Stimulated activated naive CD8-positive, alpha-beta T cell treated with anti-CD3 and anti-CD28 coated beads, Interleukin-15, amount 100 ng/mL, for 72 hours (primary cell): ENCODE measurements around the gene RBP2.
A peak's percentile ranks its signal among the peaks of the same experiment; 100 is the strongest.
"Not testable (repeated sequence)": the region's sequence is repeated elsewhere in the genome, so short reads cannot be mapped to it uniquely, and the experiment has no call there.

ENCODE experiments used
- ATAC-seq: fragments of 150-1000 bp; cut with Tn5 transposase; 2 replicates; pipeline ENCODE4 v1.10.0; 2021; ENCODE audit warnings: mild to moderate bottlenecking, moderate library complexity
- DNase-seq, 2 donors: peaks; one replicate each; pipeline ENCODE4 v3.0.0; 2021 to 2022
- H3K27ac Mint-ChIP-seq, 2 donors: one replicate each; pipeline ENCODE4 v1.8.0; 2022; ENCODE audit warnings: mild to moderate bottlenecking in 2 of 2, mixed read lengths in 2 of 2, moderate library complexity in 2 of 2
- H3K27me3 Mint-ChIP-seq: one replicate; pipeline ENCODE4 v1.8.0; 2022; ENCODE audit warnings: mixed read lengths
- H3K4me1 Mint-ChIP-seq: one replicate; pipeline ENCODE4 v1.8.0; 2022; ENCODE audit warnings: mild to moderate bottlenecking, mixed read lengths
- H3K4me3 Mint-ChIP-seq, 2 donors: one replicate each; pipeline ENCODE4 v1.8.0; 2022; ENCODE audit warnings: mild to moderate bottlenecking in 2 of 2, mixed read lengths in 2 of 2, moderate library complexity in 1 of 2
- H3K9me3 Mint-ChIP-seq, 2 donors: one replicate each; pipeline ENCODE4 v1.8.0; 2022; ENCODE audit warnings: mixed read lengths in 2 of 2

RBP2 gene

DNA sequence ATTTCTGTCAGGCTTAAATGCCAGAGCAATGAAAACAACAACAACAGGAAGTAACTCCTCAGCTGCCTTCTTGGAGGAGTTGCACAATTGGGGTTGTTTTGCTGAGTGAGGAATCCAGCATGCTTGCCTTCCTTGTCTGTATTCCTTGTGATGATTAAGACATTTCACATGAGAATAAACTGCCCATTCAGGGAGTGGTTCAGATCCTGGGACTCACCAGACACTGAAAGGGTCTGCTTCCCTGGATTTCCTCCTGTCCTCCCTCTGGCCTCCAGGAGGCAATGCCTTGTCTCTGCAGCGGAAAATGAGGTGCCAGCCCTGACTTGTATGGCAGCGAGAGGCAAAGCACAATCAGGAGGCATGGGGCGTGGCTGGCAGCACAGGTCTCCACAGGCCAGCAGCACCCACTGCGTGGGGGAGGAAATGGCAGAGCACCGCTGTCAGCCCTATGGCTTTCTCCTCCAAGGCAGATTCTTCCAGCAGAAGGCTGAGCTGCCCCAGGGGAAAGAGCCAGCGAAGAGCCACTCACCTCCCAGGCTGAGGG is 41.5 kb downstream of the RBP2 start:
- Mint-ChIP-seq H3K4me3 (no peak overlapping the region), H3K9me3 (no peaks in the 10 kb centered on the region), H3K27ac (no peak overlapping the region), H3K27me3 (no peaks in the 10 kb centered on the region), H3K4me1 (no peaks in the 10 kb centered on the region)
- ATAC-seq (no peak), DNase-seq (no peak)

- no peaks in the 10 kb centered on the region for H3K27me3 Mint-ChIP-seq
- H3K9me3 Mint-ChIP-seq = no peaks in the 10 kb centered on the region
- DNase-seq = no peak
- H3K27ac Mint-ChIP-seq = no peak overlapping the region
- ATAC-seq = no peak
- no peak overlapping the region for H3K4me3 Mint-ChIP-seq
- H3K4me1 Mint-ChIP-seq = no peaks in the 10 kb centered on the region
Observed at GRCh38 chr3:139434228-139434627, 42.1 kb downstream of the RBP2 start.

DNA sequence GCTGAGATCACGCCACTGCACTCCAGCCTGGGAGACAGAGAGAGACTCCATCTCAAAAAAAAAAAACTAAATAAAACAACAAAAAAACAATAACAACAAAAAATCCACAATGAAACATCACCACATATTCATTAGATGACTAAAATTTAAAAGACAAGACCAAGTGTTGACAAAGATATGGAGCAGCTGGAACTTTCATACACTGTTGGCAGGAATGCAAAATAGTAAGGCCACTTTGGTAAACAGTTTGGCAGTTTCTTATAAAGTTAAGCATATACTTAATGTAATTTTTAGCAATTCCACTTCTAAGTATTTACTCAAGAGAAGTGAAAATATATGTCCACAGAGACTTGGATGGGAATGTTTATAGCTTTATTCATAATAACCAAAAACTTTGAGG is 43.2 kb downstream of the RBP2 start:
- Mint-ChIP-seq H3K27me3 (no peaks in the 10 kb centered on the region), H3K9me3 (no peaks in the 10 kb centered on the region), H3K4me3 (no peak overlapping the region), H3K27ac (no peak overlapping the region), H3K4me1 (no peaks in the 10 kb centered on the region)
- no peak for ATAC-seq
- DNase-seq = no peak

DNA sequence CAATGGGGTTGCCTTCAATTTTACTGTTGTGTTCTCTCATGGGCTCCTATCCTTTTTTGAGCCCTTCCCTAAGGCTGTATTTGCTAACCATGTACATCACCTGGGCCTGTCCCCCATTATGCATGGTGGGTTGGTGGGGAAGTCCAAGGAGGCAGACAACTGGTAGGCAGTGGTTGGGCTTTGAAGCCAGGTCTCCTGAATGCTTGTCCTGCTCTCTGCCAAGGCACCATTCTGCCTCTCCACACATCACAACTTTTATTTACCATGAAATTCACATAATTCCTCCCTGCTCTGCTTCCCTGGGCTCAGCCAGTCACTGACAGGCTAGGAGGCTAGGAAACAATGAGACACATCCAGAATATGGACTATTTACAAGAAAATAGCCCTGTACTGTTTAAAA is 45.8 kb downstream of the RBP2 start:
- Mint-ChIP-seq H3K27ac (no peak overlapping the region), H3K27me3 (no peaks in the 10 kb centered on the region), H3K4me1 (no peaks in the 10 kb centered on the region), H3K4me3 (no peak overlapping the region), H3K9me3 (no peaks in the 10 kb centered on the region)
- no peak for DNase-seq
- no peak for ATAC-seq

- DNase-seq = peak in 1 of 2 donors; percentile 9
Observed at GRCh38 chr3:139427283-139428060, 48.8 kb downstream of the RBP2 start.

DNA sequence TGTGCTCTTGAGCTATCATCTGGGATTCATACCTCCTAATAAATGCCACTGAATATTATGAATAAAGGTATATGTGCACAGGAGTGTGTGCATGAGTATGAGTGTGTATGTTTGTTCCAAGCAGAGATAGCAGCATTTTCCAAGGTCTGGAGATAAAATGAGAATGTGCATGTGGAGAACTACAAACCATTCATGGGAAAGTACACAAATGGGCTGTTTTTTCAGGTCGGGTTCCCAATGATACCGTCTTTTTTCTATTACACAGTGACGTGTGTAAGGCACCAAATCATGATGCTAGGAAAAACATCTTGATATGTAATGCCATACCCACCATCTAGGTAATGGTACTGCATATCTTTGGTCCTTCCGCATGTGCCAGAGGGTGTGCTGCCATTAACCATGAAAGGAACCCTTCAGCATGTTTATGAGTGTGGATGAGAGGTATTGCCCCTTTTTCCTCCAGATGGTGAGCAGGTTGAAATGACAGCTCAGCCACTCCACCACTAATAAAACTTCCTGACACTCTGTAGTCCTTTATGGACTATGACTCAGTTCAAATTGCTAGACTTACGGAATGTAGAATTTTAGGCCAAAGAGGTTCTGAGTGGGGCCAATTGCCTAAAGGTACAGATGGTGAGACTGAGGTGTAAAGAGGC is 50.4 kb downstream of the RBP2 start:
- H3K4me1 Mint-ChIP-seq = no peaks in the 10 kb centered on the region
- DNase-seq = no peak

More at GRCh38 chr3:139427283-139428060, 48.8 kb downstream of the RBP2 start:
- ATAC-seq = peak; percentile 79
- Mint-ChIP-seq H3K27ac (no peak overlapping the region), H3K9me3 (no peaks in the 10 kb centered on the region), H3K27me3 (no peaks in the 10 kb centered on the region), H3K4me1 (no peaks in the 10 kb centered on the region), H3K4me3 (no peak overlapping the region)

DNA sequence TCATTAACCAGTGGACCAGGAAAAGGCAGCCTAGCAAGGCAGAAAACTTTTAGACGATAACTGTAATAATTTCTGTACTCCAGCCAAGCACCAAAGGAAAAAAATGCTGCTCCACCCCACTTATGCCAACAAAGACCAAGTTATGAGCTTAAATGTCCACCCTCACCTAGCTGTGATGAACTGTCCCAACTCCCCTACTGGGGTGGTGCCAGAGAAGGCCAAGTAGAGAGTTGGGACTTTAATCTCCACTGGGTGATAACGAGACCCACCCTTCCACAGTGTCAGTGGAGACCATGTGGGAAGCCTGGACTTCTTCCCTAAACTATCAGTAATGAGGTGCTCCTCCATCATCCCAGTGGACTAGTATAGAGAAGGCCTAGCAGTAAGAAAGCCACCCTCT is 53.1 kb downstream of the RBP2 start:
- Mint-ChIP-seq H3K4me1 (no peaks in the 10 kb centered on the region), H3K27me3 (no peaks in the 10 kb centered on the region), H3K4me3 (no peak overlapping the region), H3K27ac (no peak overlapping the region), H3K9me3 (peaks cover 0 to 7% of the 10 kb centered on the region in 2 donors)
- ATAC-seq (no peak), DNase-seq (no peak)

More for the DNA sequence above, 50.4 kb downstream of the RBP2 start:
- no peak for ATAC-seq
- Mint-ChIP-seq H3K27me3 (no peaks in the 10 kb centered on the region), H3K4me3 (no peak overlapping the region), H3K27ac (no peak overlapping the region), H3K9me3 (no peaks in the 10 kb centered on the region)

DNA sequence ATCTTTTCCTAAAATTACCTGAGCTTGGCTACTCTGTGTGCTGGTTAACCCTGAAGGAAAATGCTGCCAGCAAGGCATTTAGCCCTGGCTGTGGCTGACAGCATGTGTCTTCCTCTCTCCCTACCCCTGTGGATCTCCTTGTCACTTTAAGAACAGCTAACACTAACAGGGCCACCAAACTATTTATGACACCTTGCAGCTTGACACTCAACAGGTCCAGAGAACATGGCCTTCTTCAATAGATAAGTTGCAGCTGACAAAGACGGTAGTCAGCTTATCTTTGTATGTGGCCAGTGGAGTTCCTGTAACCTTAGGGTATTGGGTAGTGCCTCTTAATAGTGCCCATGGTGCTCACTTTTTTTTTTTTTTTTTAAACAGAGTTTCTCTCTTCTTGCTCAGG is 54.9 kb downstream of the RBP2 start:
- Mint-ChIP-seq H3K27ac (no peak overlapping the region), H3K4me1 (no peaks in the 10 kb centered on the region), H3K4me3 (no peak overlapping the region), H3K27me3 (no peaks in the 10 kb centered on the region), H3K9me3 (peaks cover 4 to 17% of the 10 kb centered on the region in 2 donors)
- no peak for DNase-seq
- ATAC-seq = no peak

DNA sequence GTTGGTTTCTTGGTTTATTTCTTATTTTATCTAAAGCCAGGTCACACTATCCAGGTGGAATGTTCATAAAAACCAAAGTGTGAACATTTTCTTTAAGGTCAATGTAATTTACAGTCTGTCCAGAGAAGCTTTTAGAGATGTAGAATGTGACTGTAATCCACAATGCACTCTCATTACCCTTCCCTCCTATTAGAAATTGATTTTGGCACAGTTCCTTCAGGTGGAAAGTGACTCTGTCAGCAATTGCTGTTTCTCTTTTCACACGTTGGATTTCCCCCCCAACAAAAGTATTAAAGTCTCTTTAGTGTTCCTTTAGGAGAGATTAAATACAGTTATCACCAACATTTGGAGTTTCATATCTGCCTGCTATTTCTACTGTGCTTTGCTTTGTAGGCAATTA is 55.3 kb downstream of the RBP2 start:
- Mint-ChIP-seq H3K4me1 (no peaks in the 10 kb centered on the region), H3K27ac (no peak overlapping the region), H3K9me3 (peaks cover 7 to 17% of the 10 kb centered on the region in 2 donors), H3K4me3 (no peak overlapping the region), H3K27me3 (no peaks in the 10 kb centered on the region)
- DNase-seq (no peak), ATAC-seq (no peak)

DNA sequence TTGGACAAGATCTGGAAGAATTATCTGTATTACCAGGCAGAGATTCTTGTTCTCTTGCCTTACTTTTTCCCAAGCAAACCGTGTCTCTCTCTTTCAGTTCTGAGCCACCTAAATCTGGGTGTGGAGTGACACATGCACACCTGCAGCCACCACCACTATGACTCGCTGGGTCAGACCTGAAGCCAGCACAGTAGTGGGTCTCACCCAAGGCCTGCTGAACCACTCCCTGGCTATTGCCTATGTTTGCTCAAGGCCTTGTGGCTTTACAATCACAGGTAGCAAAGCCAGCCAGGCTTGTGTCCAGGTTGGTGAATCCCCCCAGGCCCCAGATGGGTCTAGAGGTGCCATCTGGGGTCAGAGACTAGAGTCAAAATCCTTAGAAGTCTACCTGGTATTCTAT is 58.2 kb downstream of the RBP2 start:
- Mint-ChIP-seq H3K27ac (no peak overlapping the region), H3K4me3 (no peak overlapping the region), H3K27me3 (no peaks in the 10 kb centered on the region), H3K4me1 (no peaks in the 10 kb centered on the region), H3K9me3 (peaks cover 28 to 44% of the 10 kb centered on the region in 2 donors)
- DNase-seq (no peak), ATAC-seq (no peak)

GRCh38 chr3:139416275-139416674 is 60.0 kb downstream of the RBP2 start:
- Mint-ChIP-seq H3K27me3 (no peaks in the 10 kb centered on the region), H3K4me1 (no peaks in the 10 kb centered on the region)
- DNase-seq = no peak

GRCh38 chr3:139414608-139415224 is 61.6 kb downstream of the RBP2 start:
- ATAC-seq (no peak), DNase-seq (no peak)
- no peaks in the 10 kb centered on the region for H3K27me3 Mint-ChIP-seq
- H3K4me1 Mint-ChIP-seq = no peaks in the 10 kb centered on the region
- no peak overlapping the region for H3K27ac Mint-ChIP-seq
- H3K9me3 Mint-ChIP-seq = peaks cover 45 to 65% of the 10 kb centered on the region in 2 donors
- H3K4me3 Mint-ChIP-seq = no peak overlapping the region

More at GRCh38 chr3:139416275-139416674, 60.0 kb downstream of the RBP2 start:
- Mint-ChIP-seq H3K4me3 (no peak overlapping the region), H3K9me3 (peaks cover 43 to 62% of the 10 kb centered on the region in 2 donors), H3K27ac (no peak overlapping the region)
- ATAC-seq = no peak

GRCh38 chr3:139412891-139413290 is 63.4 kb downstream of the RBP2 start:
- H3K27ac Mint-ChIP-seq, ATAC-seq, DNase-seq, H3K4me1 Mint-ChIP-seq, H3K4me3 Mint-ChIP-seq, H3K27me3 Mint-ChIP-seq: not testable (repeated sequence)
- peaks cover 55 to 75% of the 10 kb centered on the region in 2 donors for H3K9me3 Mint-ChIP-seq
